Left ventricle myocardium inferior (tissue), 1 donor: Measurements from ENCODE around the gene IL12RB2. TPM values are rescaled to one million over a fixed set of nuclear protein-coding genes. Genes with fewer than 3 reads are reported as not detected.

Experiments used
- DNase-seq: peaks from one replicate; pipeline ENCODE4 v3.0.0-alpha.2; 2020
- H3K27ac ChIP-seq: fragments of 200-600 bp; replicated peaks from 2 replicates; pipeline ENCODE4 v1.8.0; 2021
- H3K27me3 ChIP-seq: fragments of 200-600 bp; 2 replicates; pipeline ENCODE4 v1.8.0; 2021; ENCODE audit warnings: low read depth
- H3K36me3 ChIP-seq: fragments of 200-600 bp; 2 replicates; pipeline ENCODE4 v1.8.0; 2021
- H3K4me1 ChIP-seq: fragments of 200-600 bp; 2 replicates; pipeline ENCODE4 v1.8.0; 2021
- H3K4me3 ChIP-seq: fragments of 200-600 bp; 2 replicates; pipeline ENCODE4 v1.8.0; 2021; ENCODE audit warnings: mild to moderate bottlenecking, moderate library complexity
- H3K9me3 ChIP-seq: fragments of 200-600 bp; replicated peaks from 2 replicates; pipeline ENCODE4 v1.8.0; 2021
- intact Hi-C: fragments of 100-400 bp; cut with micrococcal nuclease; formaldehyde crosslinking; loops from one replicate; pipeline ENCODE4 v1.11.0; 2022
- total RNA-seq: library from RNA; stranded (reverse); fragmentation: NEBNext Ultra II Directional; extraction: Animal tissue kit (Norgen Biotek cat#: 25700); gene quantifications from one replicate; pipeline ENCODE4 v1.2.1, GENCODE V29; 2021
- TF ChIP-seq, protein P1 (sequence below): fragments of 200-600 bp; IDR thresholded peaks from 2 replicates; pipeline ENCODE4 v1.8.0; 2021; ENCODE audit warnings: antibody characterized with exemption, mild to moderate bottlenecking, borderline replicate concordance
- donor health status: DM: no; HTN: yes; CAD: no; lungs with severe emphysema.

Gene IL12RB2
- total RNA-seq, 1 donor from 2014 or later = 0.33 TPM

DNA sequence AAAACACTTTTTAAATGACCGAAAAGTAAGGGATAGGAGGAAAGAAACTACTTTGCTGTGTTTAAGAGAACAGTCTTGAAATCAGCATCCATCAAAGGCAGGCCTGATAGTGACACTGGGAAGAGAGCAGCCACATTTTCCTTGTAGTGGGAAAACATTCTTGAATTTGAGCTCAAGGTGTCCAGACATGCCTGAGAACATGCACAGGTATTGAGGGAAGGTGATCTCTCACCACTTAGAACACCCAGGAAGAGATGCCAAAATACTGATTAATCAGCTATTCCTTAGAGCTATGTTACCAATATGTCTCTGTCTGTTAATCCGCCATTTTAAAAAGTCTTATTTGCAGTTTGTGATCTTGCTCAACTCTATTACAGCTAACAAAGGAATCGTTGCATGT, 25.9 kb downstream of the IL12RB2 start:
- H3K4me3 ChIP-seq = no peak overlapping the region
- no peaks in the 10 kb centered on the region for H3K36me3 ChIP-seq
- DNase-seq = no peak
- intact Hi-C loops = no loop called here
- no peak overlapping the region for H3K27ac ChIP-seq
- no peaks in the 10 kb centered on the region for H3K4me1 ChIP-seq
- H3K9me3 ChIP-seq = no peaks in the 10 kb centered on the region
- H3K27me3 ChIP-seq = no peaks in the 10 kb centered on the region
- TF ChIP-seq, protein P1, sequence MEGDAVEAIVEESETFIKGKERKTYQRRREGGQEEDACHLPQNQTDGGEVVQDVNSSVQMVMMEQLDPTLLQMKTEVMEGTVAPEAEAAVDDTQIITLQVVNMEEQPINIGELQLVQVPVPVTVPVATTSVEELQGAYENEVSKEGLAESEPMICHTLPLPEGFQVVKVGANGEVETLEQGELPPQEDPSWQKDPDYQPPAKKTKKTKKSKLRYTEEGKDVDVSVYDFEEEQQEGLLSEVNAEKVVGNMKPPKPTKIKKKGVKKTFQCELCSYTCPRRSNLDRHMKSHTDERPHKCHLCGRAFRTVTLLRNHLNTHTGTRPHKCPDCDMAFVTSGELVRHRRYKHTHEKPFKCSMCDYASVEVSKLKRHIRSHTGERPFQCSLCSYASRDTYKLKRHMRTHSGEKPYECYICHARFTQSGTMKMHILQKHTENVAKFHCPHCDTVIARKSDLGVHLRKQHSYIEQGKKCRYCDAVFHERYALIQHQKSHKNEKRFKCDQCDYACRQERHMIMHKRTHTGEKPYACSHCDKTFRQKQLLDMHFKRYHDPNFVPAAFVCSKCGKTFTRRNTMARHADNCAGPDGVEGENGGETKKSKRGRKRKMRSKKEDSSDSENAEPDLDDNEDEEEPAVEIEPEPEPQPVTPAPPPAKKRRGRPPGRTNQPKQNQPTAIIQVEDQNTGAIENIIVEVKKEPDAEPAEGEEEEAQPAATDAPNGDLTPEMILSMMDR = no peak

GRCh38 chr1:67335411-67335810, 27.7 kb downstream of the IL12RB2 start:
- Histone ChIP-seq H3K4me1 (peaks cover 11% of the 10 kb centered on the region), H3K4me3 (no peak overlapping the region)
- no peak for DNase-seq

DNA sequence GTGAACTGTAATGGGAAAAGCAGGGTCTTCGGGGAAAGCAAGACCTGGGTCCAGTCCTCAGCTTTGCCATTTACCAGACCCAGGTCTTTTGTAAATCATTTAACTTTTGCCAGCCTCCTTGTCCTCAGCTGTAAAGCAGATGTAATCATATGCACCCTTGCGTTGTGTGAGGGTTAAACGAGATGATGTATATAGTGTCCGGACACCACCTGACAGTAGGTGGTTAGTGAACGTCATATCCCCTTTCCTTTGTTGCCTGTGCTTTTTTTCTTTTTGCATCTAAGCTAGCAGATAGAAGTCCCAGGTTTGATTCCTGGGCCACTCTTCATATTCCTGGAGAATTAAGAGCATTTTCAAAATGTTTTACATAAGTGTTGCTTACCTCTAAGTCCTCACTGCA, 28.5 kb downstream of the IL12RB2 start:
- Histone ChIP-seq H3K9me3 (no peaks in the 10 kb centered on the region), H3K4me3 (no peak overlapping the region), H3K36me3 (no peaks in the 10 kb centered on the region), H3K4me1 (peaks cover 14% of the 10 kb centered on the region), H3K27ac (no peak overlapping the region), H3K27me3 (no peaks in the 10 kb centered on the region)
- intact Hi-C loops = no loop called here
- no peak for DNase-seq
- TF ChIP-seq, protein P1 = no peak

More at GRCh38 chr1:67335411-67335810, 27.7 kb downstream of the IL12RB2 start:
- intact Hi-C loops = no loop called here
- TF ChIP-seq, protein P1 = no peak
- no peaks in the 10 kb centered on the region for H3K36me3 ChIP-seq
- no peaks in the 10 kb centered on the region for H3K9me3 ChIP-seq
- no peaks in the 10 kb centered on the region for H3K27me3 ChIP-seq
- no peak overlapping the region for H3K27ac ChIP-seq

DNA sequence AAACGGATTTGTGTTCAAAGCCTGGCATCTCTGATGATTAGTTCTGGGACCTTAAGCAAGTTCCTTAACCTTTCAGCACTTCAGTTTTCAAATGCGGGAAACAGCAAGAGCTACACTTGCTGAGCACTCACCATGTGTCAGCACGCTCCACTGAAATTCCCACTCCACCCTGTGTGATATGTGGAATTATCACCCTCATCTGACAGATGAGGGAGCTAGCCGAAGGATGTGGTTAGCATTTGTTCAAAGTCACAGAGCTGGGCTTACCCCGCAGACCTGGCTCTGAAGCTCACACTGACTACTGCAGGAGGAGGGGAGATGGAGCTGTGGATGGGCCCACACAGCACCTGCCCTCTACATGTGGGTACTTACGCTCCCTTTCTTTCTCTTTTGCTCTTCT, 29.1 kb downstream of the IL12RB2 start:
- intact Hi-C loops = no loop called here
- no peaks in the 10 kb centered on the region for H3K36me3 ChIP-seq
- TF ChIP-seq, protein P1 = no peak
- peaks cover 14% of the 10 kb centered on the region for H3K4me1 ChIP-seq
- DNase-seq = no peak
- no peaks in the 10 kb centered on the region for H3K9me3 ChIP-seq
- no peak overlapping the region for H3K27ac ChIP-seq
- no peak overlapping the region for H3K4me3 ChIP-seq
- no peaks in the 10 kb centered on the region for H3K27me3 ChIP-seq

DNA sequence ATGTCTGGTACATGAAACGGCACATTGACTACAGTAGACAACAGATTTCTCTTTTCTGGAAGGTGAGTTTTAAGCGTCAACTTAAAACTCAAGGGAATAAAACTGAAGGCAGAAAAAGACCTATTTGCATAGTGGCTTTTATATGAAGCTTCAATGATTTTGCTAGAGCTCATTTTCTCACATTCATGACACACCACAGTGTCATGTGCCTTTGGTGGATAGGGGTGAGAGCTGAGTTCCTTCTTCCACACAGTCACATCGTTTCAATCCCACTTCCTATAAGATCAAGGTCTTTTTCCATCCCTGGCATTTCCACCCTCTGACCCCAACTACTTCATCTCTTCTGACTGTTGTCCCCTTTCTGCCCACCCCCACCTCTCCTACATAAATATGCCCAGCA, 31.0 kb downstream of the IL12RB2 start:
- H3K4me3 ChIP-seq = no peak overlapping the region
- no peak overlapping the region for H3K27ac ChIP-seq
- peaks cover 14% of the 10 kb centered on the region for H3K4me1 ChIP-seq
- no peaks in the 10 kb centered on the region for H3K27me3 ChIP-seq
- H3K36me3 ChIP-seq = no peaks in the 10 kb centered on the region
- intact Hi-C loops = no loop called here
- DNase-seq = no peak
- TF ChIP-seq, protein P1 = no peak
- H3K9me3 ChIP-seq = no peaks in the 10 kb centered on the region
